SK-N-SH treated with all-trans-retinoic acid at 6 μM for 48 hours (cell line): ENCODE results near the gene PIANP.

Experiments
- ATAC-seq: fragments of 200-7000 bp; cut with Tn5 transposase; 3 replicates; pipeline ENCODE4 v1.9.1; 2020; ENCODE audit warnings: mild to moderate bottlenecking, moderate library complexity
- ARNTL ChIP-seq: fragments of 450-650 bp; formaldehyde crosslinking; IDR thresholded peaks from 2 replicates; pipeline ENCODE4 v1.5.0; 2020; ENCODE audit warnings: low read depth, mild to moderate bottlenecking, moderate library complexity, borderline replicate concordance
- CSDC2 ChIP-seq: fragments of 250-450 bp; sonication (Bioruptor Pico); IDR thresholded peaks from 2 replicates; pipeline ENCODE4 v1.5.0; 2020; ENCODE audit warnings: mild to moderate bottlenecking, moderate library complexity
- ESRRG ChIP-seq: fragments of 250-450 bp; sonication (Bioruptor Pico); IDR thresholded peaks from 2 replicates; pipeline ENCODE4 v1.6.1; 2021; ENCODE audit warnings: mild to moderate bottlenecking
- GLIS3 ChIP-seq: fragments of 250-450 bp; sonication (Bioruptor Pico); IDR thresholded peaks from 2 replicates; pipeline ENCODE4 v1.5.0; 2020; ENCODE audit warnings: mild to moderate bottlenecking, moderate library complexity
- ISL1 ChIP-seq: fragments of 250-450 bp; sonication (Bioruptor Pico); IDR thresholded peaks from 2 replicates; pipeline ENCODE4 v2.1.2; 2022; ENCODE audit warnings: mild to moderate bottlenecking, moderate library complexity
- OSR1 ChIP-seq: fragments of 250-450 bp; sonication (Bioruptor Pico); IDR thresholded peaks from 2 replicates; pipeline ENCODE4 v1.8.0; 2022; ENCODE audit warnings: moderate library complexity, mild to moderate bottlenecking, inconsistent platforms
- PPARA ChIP-seq: fragments of 250-450 bp; sonication (Bioruptor Pico); IDR thresholded peaks from 2 replicates; pipeline ENCODE4 v1.5.0; 2020; ENCODE audit warnings: mild to moderate bottlenecking, borderline replicate concordance
- RARB ChIP-seq: fragments of 250-450 bp; sonication (Bioruptor Pico); IDR thresholded peaks from 2 replicates; pipeline ENCODE4 v1.8.0; 2021; ENCODE audit warnings: mild to moderate bottlenecking, moderate library complexity
- SNAI2 ChIP-seq: fragments of 250-450 bp; sonication (Bioruptor Pico); IDR thresholded peaks from 2 replicates; pipeline ENCODE4 v1.5.0; 2020; ENCODE audit warnings: mild to moderate bottlenecking, moderate library complexity
- ZC3H10 ChIP-seq: fragments of 250-450 bp; sonication (Bioruptor Pico); IDR thresholded peaks from 2 replicates; pipeline ENCODE4 v1.5.1; 2021; ENCODE audit warnings: mild to moderate bottlenecking, moderate library complexity
- ZFP3 ChIP-seq: fragments of 250-450 bp; sonication (Bioruptor Pico); IDR thresholded peaks from 2 replicates; pipeline ENCODE4 v1.5.0; 2020; ENCODE audit warnings: mild to moderate bottlenecking, moderate library complexity
- ZFP30 ChIP-seq: fragments of 450-650 bp; formaldehyde crosslinking; IDR thresholded peaks from 2 replicates; pipeline ENCODE4 v1.5.0; 2022; ENCODE audit warnings: mild to moderate bottlenecking, moderate library complexity
- ZNF70 ChIP-seq: fragments of 450-650 bp; formaldehyde crosslinking; IDR thresholded peaks from 2 replicates; pipeline ENCODE4 v1.5.0; 2020; ENCODE audit warnings: mild to moderate bottlenecking, moderate library complexity
- TF ChIP-seq, protein P1 (sequence below): fragments of 250-450 bp; sonication (Bioruptor Pico); IDR thresholded peaks from 2 replicates; pipeline ENCODE4 v1.8.0; 2020; ENCODE audit warnings: mild to moderate bottlenecking, moderate library complexity, borderline replicate concordance
- TF ChIP-seq, protein P2 (sequence below): fragments of 250-450 bp; sonication (Bioruptor Pico); IDR thresholded peaks from 2 replicates; pipeline ENCODE4 v1.5.0; 2020; ENCODE audit warnings: mild to moderate bottlenecking, moderate library complexity
- TF ChIP-seq, protein P3 (sequence below): fragments of 250-450 bp; sonication (Bioruptor Pico); IDR thresholded peaks from 2 replicates; pipeline ENCODE4 v1.5.1; 2021; ENCODE audit warnings: mild to moderate bottlenecking, moderate library complexity

PIANP gene

DNA sequence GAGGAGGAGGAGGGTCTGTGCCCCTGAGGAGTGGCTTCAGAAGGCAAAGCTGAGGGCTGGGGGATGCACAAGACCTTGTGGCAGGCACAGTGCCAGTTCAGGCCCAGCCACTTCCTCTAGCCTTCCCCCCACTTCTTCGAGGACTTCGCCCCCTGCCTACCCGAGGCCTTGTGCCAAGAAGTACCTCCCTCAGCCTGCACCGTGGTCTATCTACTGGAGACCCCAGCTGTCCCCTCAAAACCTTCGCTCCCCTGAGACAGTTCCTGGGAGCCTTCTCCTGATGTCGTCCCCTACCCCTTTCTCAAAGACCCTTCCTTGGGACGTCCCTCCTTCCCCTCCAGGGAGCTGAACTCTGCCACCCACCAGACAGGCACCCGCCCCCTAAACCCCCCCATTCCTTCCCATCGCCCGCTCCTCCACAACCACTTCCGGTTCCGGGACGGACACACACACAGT is 12.0 kb downstream of the PIANP start:
- ATAC-seq = no peak; the same call in 2 of the 3 replicates
- no peak for TF ChIP-seq SNAI2 (CRISPR knock-in tag)
- TF ChIP-seq, protein P1, sequence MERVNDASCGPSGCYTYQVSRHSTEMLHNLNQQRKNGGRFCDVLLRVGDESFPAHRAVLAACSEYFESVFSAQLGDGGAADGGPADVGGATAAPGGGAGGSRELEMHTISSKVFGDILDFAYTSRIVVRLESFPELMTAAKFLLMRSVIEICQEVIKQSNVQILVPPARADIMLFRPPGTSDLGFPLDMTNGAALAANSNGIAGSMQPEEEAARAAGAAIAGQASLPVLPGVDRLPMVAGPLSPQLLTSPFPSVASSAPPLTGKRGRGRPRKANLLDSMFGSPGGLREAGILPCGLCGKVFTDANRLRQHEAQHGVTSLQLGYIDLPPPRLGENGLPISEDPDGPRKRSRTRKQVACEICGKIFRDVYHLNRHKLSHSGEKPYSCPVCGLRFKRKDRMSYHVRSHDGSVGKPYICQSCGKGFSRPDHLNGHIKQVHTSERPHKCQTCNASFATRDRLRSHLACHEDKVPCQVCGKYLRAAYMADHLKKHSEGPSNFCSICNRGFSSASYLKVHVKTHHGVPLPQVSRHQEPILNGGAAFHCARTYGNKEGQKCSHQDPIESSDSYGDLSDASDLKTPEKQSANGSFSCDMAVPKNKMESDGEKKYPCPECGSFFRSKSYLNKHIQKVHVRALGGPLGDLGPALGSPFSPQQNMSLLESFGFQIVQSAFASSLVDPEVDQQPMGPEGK (CRISPR knock-in tag) = no peak; the same call in 1 of the 2 replicates
- TF ChIP-seq OSR1 (CRISPR knock-in tag) = no peak
- TF ChIP-seq GLIS3 (CRISPR knock-in tag) = no peak
- TF ChIP-seq ISL1 (CRISPR knock-in tag) = no peak
- TF ChIP-seq ARNTL (CRISPR knock-in tag) = no peak
- TF ChIP-seq, protein P2, sequence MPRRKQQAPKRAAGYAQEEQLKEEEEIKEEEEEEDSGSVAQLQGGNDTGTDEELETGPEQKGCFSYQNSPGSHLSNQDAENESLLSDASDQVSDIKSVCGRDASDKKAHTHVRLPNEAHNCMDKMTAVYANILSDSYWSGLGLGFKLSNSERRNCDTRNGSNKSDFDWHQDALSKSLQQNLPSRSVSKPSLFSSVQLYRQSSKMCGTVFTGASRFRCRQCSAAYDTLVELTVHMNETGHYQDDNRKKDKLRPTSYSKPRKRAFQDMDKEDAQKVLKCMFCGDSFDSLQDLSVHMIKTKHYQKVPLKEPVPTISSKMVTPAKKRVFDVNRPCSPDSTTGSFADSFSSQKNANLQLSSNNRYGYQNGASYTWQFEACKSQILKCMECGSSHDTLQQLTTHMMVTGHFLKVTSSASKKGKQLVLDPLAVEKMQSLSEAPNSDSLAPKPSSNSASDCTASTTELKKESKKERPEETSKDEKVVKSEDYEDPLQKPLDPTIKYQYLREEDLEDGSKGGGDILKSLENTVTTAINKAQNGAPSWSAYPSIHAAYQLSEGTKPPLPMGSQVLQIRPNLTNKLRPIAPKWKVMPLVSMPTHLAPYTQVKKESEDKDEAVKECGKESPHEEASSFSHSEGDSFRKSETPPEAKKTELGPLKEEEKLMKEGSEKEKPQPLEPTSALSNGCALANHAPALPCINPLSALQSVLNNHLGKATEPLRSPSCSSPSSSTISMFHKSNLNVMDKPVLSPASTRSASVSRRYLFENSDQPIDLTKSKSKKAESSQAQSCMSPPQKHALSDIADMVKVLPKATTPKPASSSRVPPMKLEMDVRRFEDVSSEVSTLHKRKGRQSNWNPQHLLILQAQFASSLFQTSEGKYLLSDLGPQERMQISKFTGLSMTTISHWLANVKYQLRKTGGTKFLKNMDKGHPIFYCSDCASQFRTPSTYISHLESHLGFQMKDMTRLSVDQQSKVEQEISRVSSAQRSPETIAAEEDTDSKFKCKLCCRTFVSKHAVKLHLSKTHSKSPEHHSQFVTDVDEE (CRISPR knock-in tag) = no peak
- TF ChIP-seq ZNF70 = no peak
- TF ChIP-seq PPARA = no peak
- no peak for TF ChIP-seq CSDC2 (CRISPR knock-in tag)
- TF ChIP-seq, protein P3, sequence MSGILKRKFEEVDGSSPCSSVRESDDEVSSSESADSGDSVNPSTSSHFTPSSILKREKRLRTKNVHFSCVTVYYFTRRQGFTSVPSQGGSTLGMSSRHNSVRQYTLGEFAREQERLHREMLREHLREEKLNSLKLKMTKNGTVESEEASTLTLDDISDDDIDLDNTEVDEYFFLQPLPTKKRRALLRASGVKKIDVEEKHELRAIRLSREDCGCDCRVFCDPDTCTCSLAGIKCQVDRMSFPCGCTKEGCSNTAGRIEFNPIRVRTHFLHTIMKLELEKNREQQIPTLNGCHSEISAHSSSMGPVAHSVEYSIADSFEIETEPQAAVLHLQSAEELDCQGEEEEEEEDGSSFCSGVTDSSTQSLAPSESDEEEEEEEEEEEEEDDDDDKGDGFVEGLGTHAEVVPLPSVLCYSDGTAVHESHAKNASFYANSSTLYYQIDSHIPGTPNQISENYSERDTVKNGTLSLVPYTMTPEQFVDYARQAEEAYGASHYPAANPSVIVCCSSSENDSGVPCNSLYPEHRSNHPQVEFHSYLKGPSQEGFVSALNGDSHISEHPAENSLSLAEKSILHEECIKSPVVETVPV (CRISPR knock-in tag) = no peak
- TF ChIP-seq ZFP3 (CRISPR knock-in tag) = no peak

DNA sequence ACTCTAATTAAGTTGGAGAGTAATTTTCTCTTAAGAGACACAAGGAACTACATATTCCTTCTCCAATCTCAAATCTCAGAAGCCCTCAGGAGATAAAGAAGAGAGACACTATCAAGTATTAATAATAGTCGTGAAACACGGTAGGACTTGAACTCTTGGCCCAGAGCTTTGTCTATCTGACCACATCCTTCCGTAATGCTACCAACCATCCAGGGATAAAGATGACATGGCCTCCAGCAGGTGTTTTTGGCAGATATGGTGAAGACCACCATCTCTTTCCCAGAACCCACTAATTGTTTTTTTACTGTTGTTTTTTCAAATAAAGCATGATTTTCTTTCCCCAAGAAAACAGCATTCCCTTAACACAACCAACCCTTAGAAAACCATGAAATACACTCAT is 14.8 kb downstream of the PIANP start:
- TF ChIP-seq RARB (CRISPR knock-in tag) (no peak), ZFP30 (CRISPR knock-in tag) (no peak), GLIS3 (CRISPR knock-in tag) (no peak)
- no peak for ATAC-seq

DNA sequence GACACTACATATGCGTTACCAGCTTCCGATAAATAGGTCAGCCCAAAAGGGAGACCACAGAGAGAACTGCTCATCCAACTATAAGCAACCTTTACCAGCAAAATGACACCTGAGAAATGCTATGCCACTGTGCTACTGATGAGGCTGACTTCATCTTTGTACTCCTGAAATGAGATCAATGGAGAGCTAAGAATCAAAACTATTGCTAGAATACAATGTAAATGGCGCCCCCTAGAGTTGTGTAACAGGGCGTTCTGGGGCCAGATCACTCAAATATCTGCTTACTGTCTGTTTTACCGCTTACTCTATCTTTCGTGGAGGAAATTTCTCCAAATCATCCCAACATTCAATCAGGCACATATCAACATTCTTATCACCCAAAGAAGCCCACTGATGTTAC is 16.0 kb downstream of the PIANP start:
- ATAC-seq = no peak

More for the DNA sequence above, 16.0 kb downstream of the PIANP start:
- TF ChIP-seq ZFP3 (CRISPR knock-in tag) (no peak), ISL1 (CRISPR knock-in tag) (no peak), ESRRG (CRISPR knock-in tag) (no peak), GLIS3 (CRISPR knock-in tag) (no peak), OSR1 (CRISPR knock-in tag) (no peak), CSDC2 (CRISPR knock-in tag) (no peak), ZC3H10 (CRISPR knock-in tag) (no peak), PPARA (no peak), SNAI2 (CRISPR knock-in tag) (no peak), ARNTL (CRISPR knock-in tag) (no peak)
- TF ChIP-seq, protein P1 (CRISPR knock-in tag) = no peak
- TF ChIP-seq, protein P2 (CRISPR knock-in tag) = no peak
